NCI-H146 treated with DMSO at 0.1 percent for 48 hours (cell line): Measurements from ENCODE around the gene ZNF507.
"Not testable (repeated sequence)": the region's sequence is repeated elsewhere in the genome, so short reads cannot be mapped to it uniquely, and the experiment has no call there.

Experiments used
- DNase-seq: peaks from one replicate; lab custom pipeline; 2025; ENCODE audit not compliant: unreplicated experiment; lab: John Stamatoyannopoulos, UW

ZNF507 gene

GRCh38 chr19:32367063-32367462 is 21.7 kb downstream of the ZNF507 start:
- DNase-seq: no peak

- no peak for DNase-seq
Observed at GRCh38 chr19:32367948-32368536, 22.6 kb downstream of the ZNF507 start.

- DNase-seq: no peak
Observed at GRCh38 chr19:32368787-32369186, 23.4 kb downstream of the ZNF507 start.

DNA sequence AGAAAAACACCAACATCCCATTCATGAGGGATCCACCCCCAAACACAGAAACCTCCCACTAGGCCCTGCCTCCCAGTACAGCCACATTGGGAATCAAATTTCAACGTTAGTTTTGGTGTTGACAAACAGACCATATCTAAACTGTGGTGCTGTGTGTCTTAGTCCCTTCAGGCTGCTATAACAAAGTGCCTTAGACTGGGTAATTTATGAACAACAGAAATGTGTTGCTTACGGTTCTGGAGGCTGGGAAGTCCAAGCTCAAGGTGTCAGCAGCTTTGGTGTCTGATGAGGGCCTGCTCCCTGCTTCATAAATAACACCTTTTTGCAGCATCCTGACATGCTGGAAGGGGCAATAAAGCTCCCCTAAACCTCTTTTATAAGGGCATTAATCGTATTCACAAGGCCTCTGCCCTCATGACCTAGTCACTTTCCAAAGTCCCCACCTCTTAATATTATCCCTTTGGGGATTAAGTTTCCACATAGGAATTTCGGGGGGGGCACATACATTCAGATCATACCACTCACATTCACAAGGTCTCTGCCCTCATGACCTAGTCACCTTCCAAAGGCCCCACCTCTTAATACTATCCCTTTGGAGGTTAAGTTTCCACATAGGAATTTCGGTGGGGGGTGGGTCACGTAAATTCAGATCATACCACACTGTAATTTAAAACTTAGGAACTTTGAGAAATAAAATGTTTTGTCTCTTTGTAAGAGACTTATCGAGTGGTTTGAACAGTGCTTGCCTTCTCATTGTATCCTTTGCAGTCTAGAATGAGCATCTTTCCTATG is 27.5 kb downstream of the ZNF507 start:
- no peak for DNase-seq

GRCh38 chr19:32373585-32374295 is 28.3 kb downstream of the ZNF507 start:
- DNase-seq: peak; percentile 67

DNA sequence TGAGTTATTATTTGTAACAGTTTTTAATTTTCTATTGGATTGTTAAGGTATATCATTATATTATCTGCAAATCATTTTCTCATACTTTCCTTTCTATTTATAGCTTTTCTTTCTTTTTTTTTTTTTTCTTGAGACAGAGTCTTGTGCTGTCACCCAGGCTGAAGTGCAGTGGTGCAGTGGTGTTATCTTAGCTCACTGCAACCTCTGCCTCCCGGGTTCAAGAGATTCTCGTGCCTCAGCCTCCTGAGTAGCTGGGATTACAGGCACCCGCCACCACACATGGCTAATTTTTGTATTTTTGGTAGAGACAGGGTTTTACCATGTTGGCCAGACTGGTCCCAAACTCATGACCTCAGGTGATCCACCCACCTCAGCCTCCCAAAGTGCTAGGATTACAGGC is 29.0 kb downstream of the ZNF507 start:
- DNase-seq: not testable (repeated sequence)

DNA sequence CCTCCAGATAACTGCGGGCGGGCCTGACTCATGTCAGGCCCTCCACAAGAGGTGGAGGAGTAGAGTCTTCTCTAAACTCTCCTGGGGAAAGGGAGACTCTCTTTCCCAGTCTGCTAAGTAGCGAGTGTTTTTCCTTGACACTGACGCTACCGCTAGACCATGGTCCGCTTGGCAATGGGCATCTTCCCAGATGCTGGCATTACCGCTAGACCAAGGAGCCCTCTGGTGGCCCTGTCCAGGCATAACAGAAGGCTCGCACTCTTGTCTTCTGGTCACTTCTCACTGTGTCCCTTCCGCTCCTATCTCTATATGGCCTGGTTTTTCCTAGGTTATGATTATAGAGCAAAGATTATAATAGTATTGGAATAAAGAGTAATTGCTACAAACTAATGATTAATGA is 31.7 kb downstream of the ZNF507 start:
- DNase-seq: not testable (repeated sequence)

GRCh38 chr19:32380269-32380668 is 34.9 kb downstream of the ZNF507 start:
- no peak for DNase-seq

DNA sequence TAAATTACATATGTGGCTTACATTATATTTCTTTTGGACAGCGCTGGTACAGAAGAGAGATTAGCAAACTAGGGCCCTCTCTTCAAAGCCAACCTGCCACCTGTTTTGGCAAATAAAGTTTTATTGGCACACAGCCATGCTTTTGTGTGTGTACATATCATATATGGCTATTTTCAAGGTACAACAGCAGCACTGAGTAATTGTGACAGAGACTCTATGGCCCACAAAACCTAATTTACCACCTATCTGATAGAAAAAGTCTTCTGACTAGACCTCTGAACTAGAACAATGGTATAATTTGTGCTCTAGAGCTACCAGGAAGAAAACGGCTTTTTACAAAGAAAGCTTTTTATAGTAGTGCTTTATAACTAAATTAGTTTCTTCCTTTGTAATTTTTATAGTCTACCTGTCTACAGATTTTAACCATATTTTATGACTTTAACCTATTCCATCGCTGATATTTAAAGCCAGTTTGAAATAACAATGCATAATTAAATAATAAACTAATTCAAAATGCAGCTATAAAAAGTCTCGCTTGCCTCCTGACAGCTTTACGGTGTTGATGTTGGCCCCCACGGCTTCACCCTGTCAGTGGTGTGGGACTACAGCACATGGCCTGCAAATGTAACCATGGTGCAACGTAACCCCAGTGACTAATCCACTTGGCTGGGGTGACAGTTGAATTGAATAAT is 42.4 kb downstream of the ZNF507 start:
- no peak for DNase-seq

GRCh38 chr19:32388393-32388855 is 43.0 kb downstream of the ZNF507 start:
- DNase-seq: no peak

- DNase-seq: no peak
Observed at GRCh38 chr19:32392901-32393300, 47.5 kb downstream of the ZNF507 start.

DNA sequence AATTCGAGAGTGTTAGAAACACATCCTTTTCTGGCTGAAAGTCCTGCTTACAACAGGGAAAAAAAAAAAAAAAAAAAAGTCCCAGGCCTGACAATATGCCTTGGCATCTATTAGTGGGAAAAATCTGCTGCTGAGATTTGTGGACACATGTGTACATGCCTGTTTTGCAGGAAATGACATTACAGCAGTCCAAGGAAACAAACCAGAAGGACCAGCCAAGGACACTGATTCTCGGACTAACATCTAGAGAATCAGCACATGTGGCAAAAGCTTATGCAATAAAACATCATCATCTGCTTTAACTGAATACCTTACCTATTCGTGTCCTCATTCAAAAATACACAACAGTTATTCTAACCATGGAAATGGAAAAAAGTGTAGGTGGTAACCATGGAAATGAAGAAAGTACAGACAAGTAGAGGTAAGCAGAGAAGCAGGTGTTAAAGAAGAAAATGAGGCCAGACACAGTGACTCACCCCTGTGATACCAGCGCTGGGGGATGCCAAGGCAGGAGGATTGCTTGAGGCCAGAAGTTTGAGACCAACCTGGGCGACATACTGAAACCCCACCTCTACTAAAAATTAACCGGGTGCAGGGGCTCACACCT is 50.7 kb downstream of the ZNF507 start:
- DNase-seq: no peak

DNA sequence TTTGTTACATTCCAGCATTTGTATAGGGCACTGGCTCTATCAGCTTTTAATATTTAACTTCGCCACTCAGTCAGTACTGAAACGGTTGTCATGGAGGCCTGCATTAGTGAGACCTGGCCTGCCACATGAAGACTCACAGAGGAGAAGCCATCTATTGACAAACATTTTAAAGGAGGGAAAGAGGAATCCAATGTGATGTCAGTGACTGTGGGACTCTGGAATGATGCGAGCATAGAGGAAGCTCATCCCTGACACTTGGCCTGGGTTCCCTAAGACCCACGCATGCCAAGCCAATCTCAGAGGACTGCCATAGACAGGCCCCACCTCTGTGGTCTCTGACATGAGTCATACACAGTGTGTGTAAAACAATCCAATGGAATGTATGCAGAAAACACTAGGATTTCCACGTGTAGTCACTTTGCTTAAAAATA is 52.3 kb downstream of the ZNF507 start:
- no peak for DNase-seq

GRCh38 chr19:32401992-32402391 is 56.6 kb downstream of the ZNF507 start:
- no peak for DNase-seq

DNA sequence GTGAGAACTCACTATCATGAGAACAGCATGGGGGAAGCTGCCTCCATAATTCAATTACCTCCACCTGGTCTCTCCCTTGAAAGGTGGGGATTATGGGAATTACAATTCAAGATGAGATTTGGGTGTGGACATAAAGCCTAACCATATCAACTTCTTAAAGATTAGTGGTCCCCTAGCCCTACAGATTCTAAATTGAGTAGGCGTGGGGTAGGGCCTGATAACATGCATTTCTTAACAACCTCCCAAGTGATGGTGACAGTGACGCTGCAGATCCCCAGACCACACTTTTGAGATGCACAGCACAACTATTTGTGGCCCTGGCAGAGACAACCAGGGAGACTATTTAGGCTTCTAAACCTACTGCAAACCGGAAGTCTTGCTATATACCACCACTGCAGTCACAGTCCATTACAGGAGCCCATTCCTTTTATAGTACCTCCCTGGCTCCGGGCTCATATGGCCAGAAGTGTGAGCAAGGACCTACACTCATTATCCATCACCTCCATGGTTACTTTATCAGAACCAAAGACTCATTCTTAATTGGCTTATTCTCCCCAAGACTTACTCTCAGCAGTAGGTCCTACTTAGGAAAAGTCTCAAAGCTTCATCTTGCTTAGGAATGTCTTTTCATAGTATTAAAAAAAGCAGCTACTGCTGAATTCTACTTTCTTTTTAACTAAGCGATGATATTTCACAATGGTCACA is 58.0 kb downstream of the ZNF507 start:
- DNase-seq: peak; percentile 1

GRCh38 chr19:32404213-32404932 is 59.0 kb downstream of the ZNF507 start:
- peak; percentile 63 for DNase-seq

DNA sequence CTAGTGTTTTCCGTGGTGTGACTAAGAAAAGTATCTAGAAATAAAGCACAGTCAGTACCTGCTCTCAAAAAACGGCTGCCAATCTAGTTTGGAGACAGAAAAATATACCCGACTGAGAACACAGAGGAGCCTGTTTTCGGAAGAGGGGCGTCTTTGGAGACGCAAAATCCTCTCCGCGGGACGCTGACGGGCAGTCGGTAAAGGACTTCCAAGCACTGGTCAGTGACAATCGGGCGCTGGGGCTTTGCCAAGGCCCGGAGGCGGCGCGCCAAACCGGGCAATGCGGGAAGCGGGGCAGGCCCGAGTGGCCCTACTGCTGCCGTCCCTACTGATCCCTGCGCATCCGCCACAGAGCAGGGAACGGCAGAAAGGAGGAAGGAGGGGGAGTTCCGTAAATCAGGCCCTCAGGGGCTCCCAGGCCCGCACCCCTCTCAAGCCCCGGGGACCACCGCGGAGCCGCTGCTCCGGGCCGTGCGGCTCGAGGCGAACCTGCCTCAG is 59.6 kb downstream of the ZNF507 start:
- DNase-seq: peak; percentile 43

DNA sequence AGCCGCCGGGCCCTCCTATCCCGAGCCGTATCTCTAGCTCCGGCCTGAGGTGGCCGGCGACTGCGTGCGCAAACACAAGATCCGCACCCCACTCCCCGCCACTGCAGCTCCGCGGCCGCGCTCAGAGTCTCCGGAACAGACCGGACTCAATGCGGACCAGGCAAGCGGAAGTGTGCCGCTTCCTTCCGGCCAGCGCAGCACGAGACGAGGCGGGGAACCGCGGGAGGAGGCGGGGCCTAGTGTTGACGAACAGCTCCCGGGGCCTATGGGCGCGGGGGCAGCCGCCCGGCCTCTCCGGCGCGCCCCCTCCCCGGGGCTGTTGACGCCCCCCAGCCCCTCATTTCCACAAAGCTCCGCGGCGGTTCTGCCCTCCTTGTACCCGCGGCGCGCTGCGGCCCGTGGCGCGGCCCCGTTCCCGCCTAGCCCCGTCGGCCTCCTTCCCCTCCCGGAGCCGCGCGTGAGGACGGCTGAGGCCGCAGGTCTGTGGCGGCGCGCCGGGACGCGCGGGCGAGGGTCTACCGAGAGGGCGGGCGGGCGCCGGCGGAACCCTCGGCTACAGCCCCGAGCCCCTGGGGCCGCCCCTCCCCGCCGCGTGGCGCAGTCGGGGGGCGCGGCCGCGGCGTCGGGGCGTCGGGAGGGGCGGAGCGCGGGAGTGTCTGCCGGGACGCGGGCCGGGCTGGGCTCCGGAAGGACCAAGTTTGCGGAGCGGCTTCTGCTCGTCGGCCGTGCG is 60.2 kb downstream of the ZNF507 start, which contains the start of gene DPY19L3:
DPY19L3 (plus strand) TSS at position 340 of the 730 bp plus-strand sequence. CDS start 2,484 bp downstream, outside the sequence.
- DNase-seq: peak; percentile 88
